COLO829 (cell line): ENCODE results near the gene UBE2V1.
"Not testable (repeated sequence)": the region's sequence is repeated elsewhere in the genome, so short reads cannot be mapped to it uniquely, and the experiment has no call there.

ENCODE experiments used
- DNase-seq: peaks from one replicate; pipeline ENCODE4 v3.0.0; 2012; ENCODE audit warnings: low spot score

The UBE2V1 gene

GRCh38 chr20:50115041-50115512 is 2.1 kb upstream of the UBE2V1 start:
- DNase-seq, result no peak

GRCh38 chr20:50113420-50114224 is 672 bp upstream of the UBE2V1 start:
- DNase-seq, result no peak

- no peak for DNase-seq
Measured at GRCh38 chr20:50111829-50112495, 988 bp downstream of the UBE2V1 start.

GRCh38 chr20:50111120-50111828 is 1.7 kb downstream of the UBE2V1 start:
- peak; percentile 43 for DNase-seq

- no peak for DNase-seq
Measured at GRCh38 chr20:50110141-50111047, 2.6 kb downstream of the UBE2V1 start.

GRCh38 chr20:50108556-50109235 is 4.3 kb downstream of the UBE2V1 start:
- no peak for DNase-seq

GRCh38 chr20:50107796-50108331 is 5.1 kb downstream of the UBE2V1 start:
- DNase-seq, result no peak

GRCh38 chr20:50107086-50107660 is 5.8 kb downstream of the UBE2V1 start:
- DNase-seq, result no peak

- not testable (repeated sequence) for DNase-seq
Measured at GRCh38 chr20:50106669-50107068, 6.3 kb downstream of the UBE2V1 start.

- peak; percentile 56 for DNase-seq
Measured at GRCh38 chr20:50103464-50104107, 9.4 kb downstream of the UBE2V1 start.

- not testable (repeated sequence) for DNase-seq
Measured at GRCh38 chr20:50102551-50102950, 10.4 kb downstream of the UBE2V1 start.

GRCh38 chr20:50101887-50102286 is 11.1 kb downstream of the UBE2V1 start:
- DNase-seq, result no peak

GRCh38 chr20:50101281-50101680 is 11.7 kb downstream of the UBE2V1 start:
- DNase-seq, result no peak

- DNase-seq, result no peak
Measured at GRCh38 chr20:50100552-50100951, 12.4 kb downstream of the UBE2V1 start.

GRCh38 chr20:50099565-50099991 is 13.4 kb downstream of the UBE2V1 start:
- no peak for DNase-seq

- DNase-seq, result no peak
Measured at GRCh38 chr20:50099113-50099512, 13.8 kb downstream of the UBE2V1 start.

GRCh38 chr20:50098259-50098658 is 14.7 kb downstream of the UBE2V1 start:
- no peak for DNase-seq

GRCh38 chr20:50097843-50098242 is 15.1 kb downstream of the UBE2V1 start:
- DNase-seq, result no peak

GRCh38 chr20:50096237-50096636 is 16.7 kb downstream of the UBE2V1 start:
- no peak for DNase-seq
